Central memory CD8-positive, alpha-beta T cell (primary cell): Measurements from ENCODE around the gene WDR1.
A peak's percentile ranks its signal among the peaks of the same experiment; 100 is the strongest.

ENCODE experiments used
- ATAC-seq: fragments of 150-1000 bp; cut with Tn5 transposase; replicated peaks from 2 replicates; pipeline ENCODE4 v1.10.0; 2022; ENCODE audit warnings: mild to moderate bottlenecking, moderate FRiP score, moderate number of reproducible peaks; ENCODE audit not compliant: poor library complexity, severe bottlenecking; ENCODE audit errors: extremely low read depth
- DNase-seq, 2 donors: peaks; one replicate each; pipeline ENCODE4 v3.0.0; 2021; ENCODE audit warnings: low spot score in 2 of 2
- H3K27ac Mint-ChIP-seq: one replicate; pipeline ENCODE4 v1.8.0; 2022; ENCODE audit warnings: low read depth, mild to moderate bottlenecking, moderate library complexity, mixed read lengths
- H3K27me3 Mint-ChIP-seq: one replicate; pipeline ENCODE4 v1.8.0; 2022; ENCODE audit warnings: mixed read lengths
- H3K36me3 Mint-ChIP-seq: one replicate; pipeline ENCODE4 v1.8.0; 2022; ENCODE audit warnings: mild to moderate bottlenecking, moderate library complexity, mixed read lengths; ENCODE audit not compliant: insufficient read depth
- H3K4me1 Mint-ChIP-seq: one replicate; pipeline ENCODE4 v1.8.0; 2022; ENCODE audit warnings: mixed read lengths
- H3K4me3 Mint-ChIP-seq: one replicate; pipeline ENCODE4 v1.8.0; 2022; ENCODE audit warnings: mild to moderate bottlenecking, moderate library complexity, mixed read lengths
- H3K9me3 Mint-ChIP-seq: one replicate; pipeline ENCODE4 v1.8.0; 2022; ENCODE audit warnings: mixed read lengths

The WDR1 gene

DNA sequence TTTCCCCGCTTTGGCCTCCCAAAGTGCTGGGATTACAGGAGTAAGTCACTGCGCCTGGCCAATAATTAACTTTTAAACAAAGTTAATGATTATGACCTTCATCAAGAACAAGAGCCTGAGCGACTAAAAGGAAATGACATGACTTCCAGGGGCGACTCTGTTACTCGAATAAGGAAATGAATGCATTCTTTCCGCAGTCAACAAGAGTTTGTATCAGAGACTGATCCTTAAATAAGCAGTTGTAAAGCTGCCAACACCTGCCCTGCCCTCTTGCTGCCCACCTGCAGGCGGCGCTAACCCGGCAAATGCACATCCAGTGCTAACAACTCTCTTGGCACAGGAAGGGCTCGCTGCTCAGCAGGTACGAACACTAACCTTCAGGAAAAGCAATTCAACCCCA lies 27.3 kb downstream of the WDR1 start:
- ATAC-seq = no peak
- H3K27me3 Mint-ChIP-seq = no peaks in the 10 kb centered on the region
- no peaks in the 10 kb centered on the region for H3K9me3 Mint-ChIP-seq
- peaks cover 73% of the 10 kb centered on the region for H3K36me3 Mint-ChIP-seq
- H3K4me1 Mint-ChIP-seq = peaks cover 36% of the 10 kb centered on the region
- H3K27ac Mint-ChIP-seq = no peak overlapping the region
- no peak overlapping the region for H3K4me3 Mint-ChIP-seq
- DNase-seq = no peak

DNA sequence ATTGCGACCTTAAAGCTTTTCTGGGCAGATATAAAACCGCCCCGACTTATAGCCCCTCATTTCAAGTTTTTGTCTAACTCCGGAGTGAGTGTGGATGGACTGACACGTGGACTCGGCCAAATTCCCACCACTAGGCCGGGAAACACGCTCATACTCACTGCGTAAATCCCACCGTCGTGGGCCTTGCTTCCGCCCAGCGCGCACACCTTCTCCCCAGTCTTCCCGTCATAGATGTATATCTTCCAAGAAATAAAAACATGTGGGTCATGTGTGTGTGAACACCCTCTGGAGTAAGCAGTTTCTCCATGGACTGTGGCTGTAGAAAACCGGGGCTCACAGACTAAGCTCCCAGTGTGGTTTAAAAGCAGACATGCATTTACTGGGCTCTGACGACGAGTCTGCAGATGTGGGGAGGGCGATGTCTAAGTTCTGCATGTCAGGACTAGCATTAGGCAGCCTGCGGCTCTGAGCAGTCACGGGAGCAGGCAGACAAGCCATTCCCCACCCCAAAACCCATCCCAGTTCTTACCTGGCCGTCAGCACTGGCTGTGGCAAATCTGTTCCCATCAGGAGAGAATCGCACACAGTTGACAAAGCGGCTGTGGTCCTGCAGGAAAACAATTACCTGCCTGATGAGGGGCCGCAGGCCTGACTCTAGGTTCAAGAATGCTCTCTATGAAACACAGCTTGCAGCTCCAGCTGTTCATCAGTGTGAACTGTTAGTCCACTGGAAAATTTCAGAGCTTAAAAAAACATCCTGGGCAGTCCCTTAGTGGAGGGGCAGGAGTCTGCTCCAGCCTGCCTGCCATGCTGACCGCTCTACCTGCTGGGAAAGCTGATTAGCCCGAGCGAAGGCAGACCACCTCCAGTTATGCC lies 28.2 kb downstream of the WDR1 start:
- H3K4me1 Mint-ChIP-seq = peaks cover 26% of the 10 kb centered on the region
- ATAC-seq = no peak
- no peak overlapping the region for H3K4me3 Mint-ChIP-seq
- H3K9me3 Mint-ChIP-seq = no peaks in the 10 kb centered on the region
- no peak overlapping the region for H3K27ac Mint-ChIP-seq
- no peak for DNase-seq
- H3K27me3 Mint-ChIP-seq = no peaks in the 10 kb centered on the region
- peaks cover 76% of the 10 kb centered on the region for H3K36me3 Mint-ChIP-seq

DNA sequence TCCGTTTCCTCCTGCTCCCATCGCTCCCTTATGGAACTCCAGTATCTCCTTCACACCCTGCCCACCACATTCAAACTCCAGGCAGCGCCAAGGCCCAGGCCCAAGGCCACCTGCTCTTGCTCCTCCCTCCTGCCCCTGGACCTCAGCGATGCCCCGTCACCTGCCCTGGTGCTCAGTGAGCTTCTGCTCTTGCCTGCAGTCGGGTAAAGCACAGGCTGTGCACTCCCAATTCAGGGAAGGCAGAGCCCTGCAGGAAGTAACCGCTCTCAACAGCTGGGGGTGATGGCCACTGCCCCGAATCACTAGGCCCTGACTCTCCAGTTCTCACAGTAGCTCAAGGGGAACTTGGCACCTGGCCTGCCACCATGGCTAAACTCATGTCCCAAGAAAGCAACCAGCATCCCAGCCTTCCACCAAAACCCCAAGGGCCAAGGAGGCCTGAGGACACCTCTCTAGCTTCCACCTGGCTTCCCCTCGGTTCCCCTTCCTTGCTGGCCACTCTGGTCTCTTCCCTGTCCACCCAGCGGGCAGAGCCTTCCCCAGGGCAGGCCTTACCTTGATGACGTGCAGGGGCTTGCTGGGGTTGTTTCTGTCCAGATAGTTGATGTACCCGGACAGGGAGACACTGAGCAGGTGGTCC lies 29.3 kb downstream of the WDR1 start:
- Mint-ChIP-seq H3K27me3 (no peaks in the 10 kb centered on the region), H3K9me3 (no peaks in the 10 kb centered on the region), H3K27ac (peak overlapping the region; percentile 16), H3K4me1 (peaks cover 17% of the 10 kb centered on the region), H3K36me3 (peaks cover 78% of the 10 kb centered on the region), H3K4me3 (no peak overlapping the region)
- no peak for ATAC-seq
- no peak for DNase-seq

DNA sequence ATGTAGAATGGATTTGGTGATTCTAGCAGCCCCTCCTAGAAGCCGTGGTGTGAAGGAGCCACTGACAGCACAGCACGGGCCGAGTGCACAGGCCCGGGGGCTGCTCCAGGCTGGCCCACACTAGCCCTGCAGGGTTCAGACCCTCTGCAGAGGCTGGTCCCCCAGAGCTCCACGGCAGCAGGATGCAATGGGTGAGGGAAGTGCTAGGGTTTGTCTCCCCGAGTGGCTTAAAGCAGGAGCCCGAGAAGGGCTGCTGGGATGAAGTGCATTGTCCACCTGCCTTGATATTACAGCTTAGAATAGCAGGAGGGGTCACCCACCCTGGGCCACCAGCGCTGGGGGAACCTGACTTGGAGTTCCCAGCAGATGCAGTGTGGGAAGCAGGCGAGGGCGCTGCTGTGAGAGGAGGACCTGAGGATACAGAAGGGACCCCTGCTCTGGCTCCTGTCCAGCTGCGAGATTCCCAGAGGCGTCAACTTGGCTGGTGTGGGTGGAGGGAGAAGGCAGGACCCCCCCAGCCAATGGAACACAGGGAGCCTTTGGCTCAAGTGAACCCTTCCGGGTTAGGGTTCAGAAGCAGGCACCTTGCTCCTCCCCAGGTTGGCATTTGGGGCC lies 30.0 kb downstream of the WDR1 start:
- H3K4me1 Mint-ChIP-seq = peaks cover 17% of the 10 kb centered on the region
- peak overlapping the region; percentile 46 for H3K27ac Mint-ChIP-seq
- peaks cover 79% of the 10 kb centered on the region for H3K36me3 Mint-ChIP-seq

DNA sequence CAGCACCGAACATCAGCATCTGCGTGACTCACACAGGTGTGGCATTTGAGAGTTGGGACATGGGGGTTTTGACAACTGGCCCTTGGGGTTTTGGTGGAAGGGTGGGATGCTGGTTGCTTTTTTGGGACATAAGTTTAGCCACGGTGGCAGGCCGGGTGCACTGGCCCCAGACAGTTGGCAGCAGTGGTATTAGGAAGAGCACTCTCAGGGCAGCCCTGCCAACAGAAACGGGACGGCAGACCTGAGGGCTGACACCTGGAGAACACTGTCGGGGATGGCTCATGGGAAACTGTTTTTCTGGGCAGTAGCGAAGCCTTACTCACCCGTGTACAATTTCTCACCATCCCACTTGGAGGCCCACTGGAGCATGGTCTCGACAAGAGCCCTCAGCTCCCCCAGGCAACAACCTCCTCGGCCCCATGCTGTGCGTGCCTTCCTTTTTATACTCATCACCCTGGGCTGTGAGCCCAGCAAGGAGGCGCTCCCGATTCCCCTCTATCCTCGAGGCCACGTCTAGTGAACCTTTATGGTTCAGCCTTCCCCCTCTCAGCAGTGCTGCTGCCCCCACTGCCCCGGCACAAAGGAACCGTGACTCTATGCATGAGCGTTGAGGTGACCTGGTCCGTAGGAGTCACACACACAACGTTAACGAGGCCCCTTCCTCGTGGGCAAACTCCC lies 30.6 kb downstream of the WDR1 start:
- H3K27me3 Mint-ChIP-seq = no peaks in the 10 kb centered on the region
- peaks cover 82% of the 10 kb centered on the region for H3K36me3 Mint-ChIP-seq
- DNase-seq (no peak), ATAC-seq (no peak)
- H3K4me3 Mint-ChIP-seq = no peak overlapping the region
- H3K27ac Mint-ChIP-seq = peak overlapping the region; percentile 46
- peaks cover 17% of the 10 kb centered on the region for H3K4me1 Mint-ChIP-seq
- no peaks in the 10 kb centered on the region for H3K9me3 Mint-ChIP-seq

More for the DNA sequence above, 30.0 kb downstream of the WDR1 start:
- ATAC-seq (no peak), DNase-seq (no peak)
- no peak overlapping the region for H3K4me3 Mint-ChIP-seq
- no peaks in the 10 kb centered on the region for H3K9me3 Mint-ChIP-seq
- no peaks in the 10 kb centered on the region for H3K27me3 Mint-ChIP-seq

DNA sequence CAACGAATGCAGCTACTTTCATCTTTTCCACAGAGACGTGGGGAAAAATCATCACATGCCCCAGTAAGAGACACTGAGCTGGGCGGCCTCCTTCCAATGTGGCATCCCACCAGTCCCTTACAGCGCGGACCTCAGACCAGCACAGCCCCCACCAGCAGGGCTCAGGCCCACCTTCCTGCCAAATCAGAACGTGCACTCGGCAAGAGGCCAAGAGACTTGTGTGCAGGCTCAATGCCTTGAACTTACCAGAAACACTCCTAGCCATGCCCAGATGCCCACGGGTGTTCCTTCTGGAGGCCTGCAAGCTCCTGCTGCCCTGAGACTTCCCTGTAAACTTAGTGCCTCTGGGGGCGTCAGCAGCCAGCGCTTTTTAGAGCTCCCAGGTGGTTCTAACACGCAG lies 31.2 kb downstream of the WDR1 start:
- no peaks in the 10 kb centered on the region for H3K9me3 Mint-ChIP-seq
- no peak for ATAC-seq
- no peak overlapping the region for H3K4me3 Mint-ChIP-seq
- DNase-seq = no peak
- H3K36me3 Mint-ChIP-seq = peaks cover 82% of the 10 kb centered on the region
- peak overlapping the region; percentile 46 for H3K27ac Mint-ChIP-seq
- no peaks in the 10 kb centered on the region for H3K27me3 Mint-ChIP-seq
- peaks cover 17% of the 10 kb centered on the region for H3K4me1 Mint-ChIP-seq

DNA sequence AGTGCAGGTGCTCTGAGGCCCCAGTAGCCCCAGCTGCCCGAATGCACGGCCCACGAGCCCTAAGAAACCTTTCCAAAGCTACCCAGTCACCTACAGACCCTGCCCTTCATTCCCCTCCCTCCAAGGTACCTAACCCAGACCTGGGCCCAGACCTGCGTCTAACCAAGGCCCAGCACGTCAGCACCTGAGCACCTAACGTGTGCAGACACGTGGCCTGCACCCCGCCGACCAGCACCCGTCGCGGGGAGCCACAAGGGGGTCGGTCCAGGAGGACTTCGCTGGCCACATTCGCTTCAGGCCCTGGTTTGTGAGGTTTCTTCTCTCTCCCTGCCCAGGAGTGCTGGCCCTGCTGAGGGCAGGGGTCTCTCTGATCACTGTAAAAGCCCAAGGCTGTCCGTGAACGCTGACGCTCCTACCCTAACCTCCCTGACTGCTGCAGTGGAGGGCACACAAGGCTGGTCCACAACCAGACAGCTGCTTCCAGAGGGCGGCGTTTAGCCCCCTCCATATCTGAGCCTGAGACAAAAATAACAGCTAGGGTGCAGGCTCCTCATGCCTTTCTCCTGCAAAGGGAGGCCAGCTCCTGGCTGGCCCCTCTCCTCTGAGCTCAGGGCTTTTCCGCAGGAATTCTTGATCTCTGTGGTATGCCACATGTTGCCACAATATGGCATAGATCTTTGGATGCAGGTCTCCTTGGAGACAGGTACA lies 31.8 kb downstream of the WDR1 start:
- H3K27ac Mint-ChIP-seq = peak overlapping the region; percentile 46
- H3K4me1 Mint-ChIP-seq = peaks cover 17% of the 10 kb centered on the region
- H3K9me3 Mint-ChIP-seq = no peaks in the 10 kb centered on the region
- peaks cover 80% of the 10 kb centered on the region for H3K36me3 Mint-ChIP-seq
- ATAC-seq = no peak
- H3K27me3 Mint-ChIP-seq = no peaks in the 10 kb centered on the region
- no peak for DNase-seq
- H3K4me3 Mint-ChIP-seq = no peak overlapping the region

DNA sequence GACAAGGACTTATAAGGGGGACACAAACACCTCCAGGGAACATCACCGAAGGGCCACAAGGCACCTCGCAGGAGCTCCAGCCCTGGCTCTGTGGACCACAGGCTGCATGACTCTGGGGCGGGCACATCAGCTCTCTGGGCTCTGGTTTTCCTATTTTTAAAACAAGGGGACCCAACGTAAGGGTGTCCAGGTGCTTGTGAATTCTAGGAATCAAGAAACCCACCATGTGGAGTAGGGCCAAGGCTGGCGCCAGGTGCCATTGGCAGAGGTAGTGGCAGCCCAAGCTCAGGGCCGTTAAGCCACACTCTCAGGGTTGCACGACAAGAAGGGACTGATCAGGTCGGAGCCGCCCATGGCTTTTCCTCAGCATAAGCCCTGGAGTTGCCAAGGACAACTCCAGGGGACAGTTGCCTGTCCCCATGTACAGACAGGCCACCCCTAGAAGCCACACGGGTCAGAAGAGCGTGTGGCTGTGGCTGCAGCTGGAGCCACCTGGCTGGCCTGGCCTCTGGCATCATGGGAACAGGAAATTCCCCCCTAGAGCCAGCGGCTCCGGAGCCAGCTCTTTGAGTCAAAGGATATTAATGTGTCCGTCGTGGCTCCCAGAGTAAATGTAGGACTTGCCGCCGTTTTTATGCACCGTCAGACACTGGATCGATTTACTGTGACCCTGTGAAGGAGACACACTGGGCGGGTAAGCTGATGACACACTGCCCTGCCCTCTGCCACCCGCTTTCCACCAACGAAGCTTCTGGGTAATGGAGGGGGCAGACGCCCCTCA lies 32.5 kb downstream of the WDR1 start:
- DNase-seq = no peak
- H3K27ac Mint-ChIP-seq = no peak overlapping the region
- H3K27me3 Mint-ChIP-seq = no peaks in the 10 kb centered on the region
- no peaks in the 10 kb centered on the region for H3K9me3 Mint-ChIP-seq
- H3K4me1 Mint-ChIP-seq = peaks cover 17% of the 10 kb centered on the region
- ATAC-seq = no peak
- no peak overlapping the region for H3K4me3 Mint-ChIP-seq
- H3K36me3 Mint-ChIP-seq = peaks cover 78% of the 10 kb centered on the region

DNA sequence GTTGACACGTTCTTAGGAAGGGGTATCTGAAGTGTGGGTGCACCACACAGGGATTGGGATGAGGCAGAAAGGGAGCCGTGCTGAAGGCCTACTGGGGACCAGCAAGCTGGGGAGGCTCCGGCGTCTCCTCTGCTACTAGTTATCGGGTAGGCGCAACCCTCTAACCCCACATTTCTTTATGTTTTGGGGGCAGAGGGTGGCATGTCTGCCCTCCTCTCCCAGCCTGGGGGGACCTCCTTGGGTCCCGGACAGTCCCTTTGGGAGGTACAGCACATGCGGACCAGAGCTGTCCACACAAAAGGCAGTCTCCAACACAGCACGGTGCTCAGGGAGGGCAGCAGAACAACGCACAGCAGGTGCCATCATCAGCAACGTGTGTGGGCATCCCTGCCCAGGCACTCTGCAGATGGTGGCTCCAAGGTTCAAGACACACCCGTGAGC lies 33.2 kb downstream of the WDR1 start:
- Mint-ChIP-seq H3K27ac (no peak overlapping the region), H3K4me1 (peaks cover 17% of the 10 kb centered on the region), H3K27me3 (no peaks in the 10 kb centered on the region)

DNA sequence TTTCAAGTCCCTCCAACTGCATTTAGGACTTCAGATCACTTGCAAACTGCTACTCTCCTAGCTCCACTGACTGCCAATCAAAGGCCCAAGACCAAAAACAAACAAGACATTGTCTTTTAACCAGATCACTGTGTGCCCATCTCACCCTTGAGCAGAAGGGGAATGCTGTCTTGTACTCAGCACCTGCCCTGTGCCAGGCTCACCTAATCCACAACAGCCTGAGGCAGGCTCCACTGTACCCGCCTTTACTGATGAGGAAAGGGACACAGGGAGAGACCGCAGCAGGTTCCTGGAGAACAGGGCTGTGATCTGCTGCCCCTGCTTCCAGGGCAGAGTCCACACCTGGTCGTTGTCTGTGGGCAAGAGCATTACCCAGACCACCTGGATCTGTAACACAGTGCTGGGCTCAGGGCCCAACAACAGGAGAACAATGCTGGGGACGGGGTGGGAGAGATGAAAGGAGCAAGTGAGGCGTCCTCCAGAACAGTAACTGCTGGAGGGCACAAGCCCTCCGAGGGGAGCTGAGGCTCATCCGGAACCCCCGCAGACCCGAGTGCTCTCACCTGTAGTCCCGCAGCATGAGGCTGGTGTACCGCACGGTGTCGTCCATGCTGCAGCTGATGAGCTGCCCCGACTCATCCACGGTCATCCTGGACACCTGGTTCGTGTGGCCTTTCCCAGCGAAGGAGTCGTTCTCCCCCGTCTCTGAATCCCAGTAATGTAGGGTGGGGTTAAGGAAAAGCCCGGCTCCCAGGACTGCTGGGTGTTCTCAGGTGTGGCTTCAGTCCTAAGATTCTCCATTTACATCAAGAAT lies 33.9 kb downstream of the WDR1 start:
- Mint-ChIP-seq H3K9me3 (no peaks in the 10 kb centered on the region), H3K4me1 (peaks cover 14% of the 10 kb centered on the region), H3K4me3 (no peak overlapping the region), H3K36me3 (peaks cover 78% of the 10 kb centered on the region), H3K27ac (no peak overlapping the region), H3K27me3 (no peaks in the 10 kb centered on the region)
- no peak for ATAC-seq
- DNase-seq = no peak

More for the DNA sequence above, 33.2 kb downstream of the WDR1 start:
- ATAC-seq (no peak), DNase-seq (no peak)
- Mint-ChIP-seq H3K36me3 (peaks cover 78% of the 10 kb centered on the region), H3K4me3 (no peak overlapping the region), H3K9me3 (no peaks in the 10 kb centered on the region)

DNA sequence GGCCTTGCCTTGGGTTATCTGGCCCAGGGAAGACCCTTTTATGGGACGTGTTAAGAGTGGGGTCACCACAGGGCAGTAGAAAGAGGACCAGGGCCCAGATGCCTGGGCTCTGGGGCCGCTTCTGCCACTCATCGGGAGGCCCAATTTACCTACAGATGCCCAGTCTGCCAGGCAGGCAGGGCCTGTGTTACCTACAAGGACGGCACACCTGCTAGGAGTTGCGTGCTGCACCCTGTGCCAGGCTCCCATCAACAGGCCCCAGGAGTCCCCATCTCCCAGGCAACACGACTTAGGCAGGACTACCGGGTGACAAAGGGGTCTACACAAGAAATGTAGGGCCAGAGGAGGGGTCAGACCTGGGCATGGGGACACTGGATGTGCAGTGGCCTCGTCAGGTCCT lies 34.6 kb downstream of the WDR1 start:
- no peaks in the 10 kb centered on the region for H3K27me3 Mint-ChIP-seq
- H3K36me3 Mint-ChIP-seq = peaks cover 77% of the 10 kb centered on the region
- H3K4me3 Mint-ChIP-seq = no peak overlapping the region
- ATAC-seq = no peak
- no peak overlapping the region for H3K27ac Mint-ChIP-seq
- H3K4me1 Mint-ChIP-seq = peaks cover 8% of the 10 kb centered on the region
- H3K9me3 Mint-ChIP-seq = no peaks in the 10 kb centered on the region
- DNase-seq = no peak
